DMS114 treated with DMSO at 0.1 percent for 48 hours (cell line): ENCODE data around the gene KCND2.
"Not testable (repeated sequence)": the region's sequence is repeated elsewhere in the genome, so short reads cannot be mapped to it uniquely, and the experiment has no call there.

ENCODE experiments used
- DNase-seq: peaks from one replicate; lab custom pipeline; 2025; ENCODE audit not compliant: unreplicated experiment; lab: John Stamatoyannopoulos, UW

KCND2 gene

DNA sequence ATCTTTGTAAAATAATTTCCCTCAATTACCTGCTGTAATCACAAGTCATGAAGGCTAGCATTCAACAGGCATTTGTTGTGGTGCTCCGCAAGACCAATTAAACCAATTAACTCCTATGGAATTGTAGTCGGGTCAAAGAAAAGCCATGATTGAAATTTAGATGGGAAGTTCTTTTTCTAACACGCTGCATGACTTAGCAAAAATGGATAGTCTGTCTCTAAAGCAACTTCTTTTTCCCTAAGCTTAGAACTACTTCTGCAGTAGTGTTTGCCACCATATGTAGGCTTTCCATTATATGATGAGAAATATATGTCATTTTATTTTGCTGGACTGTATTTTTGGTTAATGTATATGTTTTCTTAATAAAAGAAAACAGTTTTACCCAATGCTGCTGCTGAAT, 465.8 kb downstream of the KCND2 start:
- DNase-seq = no peak

DNA sequence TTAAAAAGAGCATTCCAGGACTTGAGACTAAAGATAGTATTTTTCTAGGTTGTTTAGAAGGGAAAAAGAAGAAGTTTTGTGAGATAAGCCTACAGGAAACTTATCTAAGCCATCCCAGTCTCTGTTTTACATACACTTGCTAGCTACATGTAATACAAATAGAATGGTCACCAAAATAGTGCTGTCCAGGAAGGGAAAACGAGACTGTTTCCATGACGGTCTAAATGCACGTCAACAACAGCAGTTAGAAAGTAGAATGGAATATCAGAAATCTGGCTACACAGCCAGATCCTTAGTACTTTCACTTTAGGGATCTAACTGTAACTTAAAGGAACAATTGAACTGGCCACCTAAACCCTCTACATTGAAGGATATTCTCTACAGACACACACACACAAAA, 467.4 kb downstream of the KCND2 start:
- no peak for DNase-seq

DNA sequence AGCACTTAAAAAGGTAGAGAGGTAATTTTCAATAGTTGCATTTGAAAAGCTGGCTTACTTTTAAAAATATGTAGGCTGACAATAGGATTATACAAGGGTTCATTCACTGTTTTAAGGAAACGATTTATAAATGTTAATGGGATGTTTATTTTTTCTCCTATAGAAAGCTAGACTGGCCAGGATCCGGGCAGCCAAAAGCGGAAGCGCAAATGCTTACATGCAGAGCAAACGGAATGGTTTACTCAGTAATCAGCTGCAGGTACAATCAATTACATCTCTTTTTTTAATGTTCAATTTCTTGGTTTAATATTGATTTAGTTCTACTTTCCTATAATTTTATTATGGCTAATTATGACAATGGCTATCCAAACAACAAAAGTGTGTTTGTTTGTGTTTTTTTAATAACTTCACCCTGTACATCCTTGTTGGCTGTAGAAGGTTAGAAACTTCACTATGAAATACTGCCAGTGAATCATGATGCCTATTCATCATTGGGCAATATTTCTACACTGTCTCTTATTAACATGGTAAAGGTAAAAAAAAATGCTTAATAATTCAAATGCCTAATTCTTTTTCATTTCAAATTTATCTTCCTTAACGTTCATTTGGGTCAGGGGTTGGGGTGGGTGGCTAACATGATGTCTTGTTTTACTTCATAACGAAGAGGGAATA, 468.5 kb downstream of the KCND2 start:
- no peak for DNase-seq

DNA sequence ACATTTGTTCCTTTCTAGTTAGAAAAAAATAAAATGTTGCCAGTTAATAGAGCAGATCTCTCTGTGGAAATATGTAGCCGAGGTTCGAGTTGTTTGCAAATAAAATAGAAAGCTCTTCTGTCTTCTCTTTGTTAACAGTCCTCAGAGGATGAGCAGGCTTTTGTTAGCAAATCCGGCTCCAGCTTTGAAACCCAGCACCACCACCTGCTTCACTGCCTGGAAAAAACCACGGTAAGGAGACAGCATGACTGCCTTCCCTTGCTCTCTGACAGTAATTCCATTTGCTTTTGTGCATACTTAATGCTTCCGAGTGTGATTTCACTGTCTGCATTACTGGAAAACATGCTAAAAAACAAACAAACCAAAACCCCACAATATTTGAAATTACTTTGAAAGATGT, 469.4 kb downstream of the KCND2 start:
- no peak for DNase-seq

DNA sequence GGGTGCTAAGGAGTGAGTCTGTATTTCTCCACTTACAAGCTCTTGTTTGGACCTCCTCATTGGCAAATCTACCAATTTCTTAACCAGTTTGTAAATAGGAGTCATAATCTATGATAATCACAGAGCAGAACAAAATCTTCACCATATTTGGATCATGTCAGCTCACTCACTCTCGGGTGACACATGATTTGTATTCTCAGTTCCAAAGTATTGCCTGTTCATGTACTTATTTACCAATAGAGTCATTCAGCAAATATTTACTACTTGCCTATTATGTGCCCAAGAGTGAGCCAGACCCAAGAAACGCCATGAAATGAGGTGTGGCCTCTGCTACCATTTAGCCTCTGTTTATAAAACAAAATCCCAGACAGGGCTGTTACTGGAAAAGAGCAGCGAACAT, 470.2 kb downstream of the KCND2 start:
- DNase-seq = no peak

DNA sequence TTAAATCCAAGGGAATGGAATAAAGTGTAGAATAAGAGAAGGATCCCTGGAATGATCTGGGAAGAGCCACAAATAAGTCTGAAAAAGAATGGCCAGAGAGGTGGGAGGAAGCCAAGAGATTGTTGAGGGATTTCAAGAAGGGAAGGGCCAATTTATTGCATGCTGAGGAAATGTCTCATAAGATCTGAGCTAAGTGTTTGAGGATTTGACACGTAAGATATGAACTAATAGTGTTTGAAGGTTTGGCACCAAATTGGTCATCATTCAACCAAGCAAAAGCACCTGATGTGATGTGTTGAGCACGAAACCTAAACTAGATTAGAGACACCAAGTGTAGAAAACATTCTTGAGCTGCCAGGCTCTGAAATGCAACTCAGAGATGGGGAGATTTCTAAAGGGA, 487.1 kb downstream of the KCND2 start:
- DNase-seq = no peak

DNA sequence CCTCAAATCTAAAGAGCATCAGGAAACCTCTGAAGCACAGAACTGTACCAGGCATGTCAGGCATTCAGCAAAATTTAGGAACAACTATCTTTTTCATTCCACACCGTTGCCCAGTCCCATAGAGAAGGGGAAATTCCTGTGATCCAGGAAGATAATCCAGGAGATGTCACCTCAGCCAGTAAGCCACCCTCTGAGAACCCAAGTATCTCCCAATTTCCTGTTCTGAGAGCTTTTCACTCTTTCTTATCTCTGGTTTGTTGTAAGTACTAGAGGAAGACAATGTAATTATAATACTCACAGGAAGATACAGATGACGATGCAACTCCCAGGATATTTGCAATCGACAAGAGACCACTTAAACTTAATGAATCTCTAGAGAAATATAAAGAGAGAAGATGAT, 487.9 kb downstream of the KCND2 start:
- no peak for DNase-seq

DNA sequence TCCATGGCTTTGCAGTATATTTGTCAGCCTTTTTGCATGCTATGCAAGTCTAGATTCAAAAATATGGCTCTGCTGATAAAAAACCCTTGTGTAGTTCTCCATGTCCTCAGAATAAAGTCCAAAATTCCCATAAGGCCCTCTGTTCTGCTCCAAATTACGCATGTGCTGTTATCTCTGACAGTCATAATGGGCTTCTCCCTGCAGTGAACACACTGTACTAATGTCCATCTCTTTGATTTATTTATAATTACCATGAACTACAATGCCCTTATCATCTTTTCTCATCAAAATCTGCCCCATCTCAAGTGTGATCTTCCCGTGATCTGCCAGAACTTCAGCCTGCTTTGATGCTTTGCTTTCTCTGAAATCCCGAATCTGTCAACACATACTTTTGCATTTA, 497.2 kb downstream of the KCND2 start:
- no peak for DNase-seq

DNA sequence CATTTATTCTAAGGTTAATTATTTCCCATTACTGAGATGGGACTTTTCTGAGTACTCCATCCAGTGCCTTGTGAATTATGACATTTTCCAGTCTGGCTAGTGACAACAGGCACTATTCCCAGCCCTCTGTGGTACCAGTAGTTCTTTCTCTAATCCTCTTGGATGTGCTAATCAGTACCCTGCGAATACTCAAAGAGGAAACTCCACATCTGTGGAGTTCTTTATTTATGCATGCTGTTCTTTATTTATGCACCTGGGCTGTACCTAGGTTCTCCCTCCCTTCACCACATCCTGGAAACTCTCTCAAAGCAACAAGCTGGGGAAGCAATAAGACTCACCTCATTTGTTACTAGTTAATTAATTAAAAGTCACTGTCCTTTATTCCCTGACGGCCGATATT, 501.5 kb downstream of the KCND2 start:
- no peak for DNase-seq

DNA sequence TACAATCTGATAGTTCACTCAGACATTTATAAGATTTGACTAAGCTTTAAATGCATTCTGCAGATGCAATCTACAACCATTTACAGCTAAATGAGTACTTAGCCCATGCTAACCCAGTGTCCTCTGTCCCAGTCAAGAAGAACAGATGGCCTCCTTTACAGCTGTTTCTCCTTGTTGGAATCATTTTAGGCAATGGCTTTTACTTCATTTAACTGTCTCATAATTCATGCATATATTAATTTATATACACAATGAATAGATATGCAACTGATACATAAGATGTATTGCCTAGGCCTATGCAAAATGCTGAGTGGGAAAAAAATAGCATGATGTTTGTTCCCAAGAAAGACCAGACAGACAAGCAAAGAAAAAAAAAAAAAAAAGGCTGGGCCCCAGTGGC, 502.8 kb downstream of the KCND2 start:
- no peak for DNase-seq

DNA sequence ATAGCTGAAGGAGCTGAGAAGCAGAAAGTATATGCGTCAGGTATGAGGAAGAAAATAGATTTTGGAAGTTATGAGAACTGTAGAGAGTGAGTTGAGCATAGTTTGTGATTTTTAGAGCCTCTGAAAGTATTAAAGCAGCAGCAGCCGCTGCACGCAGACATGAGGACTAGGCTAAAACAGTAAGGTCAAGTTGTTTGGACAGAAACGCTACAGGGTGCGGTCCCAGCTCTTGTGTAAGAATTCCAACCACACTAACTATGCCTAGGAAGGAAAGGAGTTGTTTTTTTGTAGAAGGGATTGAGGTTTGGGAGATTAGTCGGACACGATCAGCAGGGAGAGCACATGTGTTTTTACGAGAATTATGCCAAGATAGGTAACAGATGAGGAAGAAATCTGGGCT, 506.1 kb downstream of the KCND2 start:
- not testable (repeated sequence) for DNase-seq

DNA sequence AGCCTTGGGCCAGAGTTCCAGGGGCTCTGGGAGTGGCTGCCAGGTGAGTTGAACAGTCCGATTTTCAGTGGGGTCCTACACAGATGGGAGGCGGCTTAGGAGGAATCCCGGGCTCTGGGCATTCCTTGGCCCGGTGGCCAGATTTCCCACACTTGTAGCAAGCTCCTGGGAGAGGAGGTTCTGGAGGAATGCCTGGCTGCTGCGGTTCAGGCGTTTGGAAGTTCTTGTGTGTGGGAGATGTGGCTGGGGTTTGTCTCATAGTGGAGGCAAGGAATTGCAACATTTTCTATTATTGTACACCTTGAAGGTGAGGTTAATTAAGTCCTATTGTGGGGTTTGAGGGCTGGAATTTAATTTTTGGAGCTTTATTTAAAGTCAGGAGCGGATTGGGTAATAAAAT, 507.5 kb downstream of the KCND2 start:
- not testable (repeated sequence) for DNase-seq

DNA sequence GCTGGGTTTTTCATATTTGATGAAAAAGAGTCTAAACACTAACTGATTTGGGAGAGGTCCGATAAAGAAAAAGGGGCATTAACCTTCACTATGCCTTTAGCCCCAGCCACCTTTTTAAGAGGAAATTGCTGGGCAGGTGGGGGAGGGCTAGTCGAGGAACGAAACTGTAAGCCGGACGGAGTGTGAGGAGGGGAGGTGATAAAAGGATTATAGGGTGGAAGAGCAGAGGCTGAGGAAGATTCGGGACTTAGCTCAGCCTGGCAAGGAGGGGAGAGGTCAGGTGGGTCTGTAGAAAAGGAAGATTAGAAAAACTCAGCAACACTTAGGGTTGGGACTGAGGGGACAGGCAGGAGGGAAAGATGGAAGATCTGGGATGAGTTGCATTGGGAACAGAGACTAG, 508.0 kb downstream of the KCND2 start:
- no peak for DNase-seq

DNA sequence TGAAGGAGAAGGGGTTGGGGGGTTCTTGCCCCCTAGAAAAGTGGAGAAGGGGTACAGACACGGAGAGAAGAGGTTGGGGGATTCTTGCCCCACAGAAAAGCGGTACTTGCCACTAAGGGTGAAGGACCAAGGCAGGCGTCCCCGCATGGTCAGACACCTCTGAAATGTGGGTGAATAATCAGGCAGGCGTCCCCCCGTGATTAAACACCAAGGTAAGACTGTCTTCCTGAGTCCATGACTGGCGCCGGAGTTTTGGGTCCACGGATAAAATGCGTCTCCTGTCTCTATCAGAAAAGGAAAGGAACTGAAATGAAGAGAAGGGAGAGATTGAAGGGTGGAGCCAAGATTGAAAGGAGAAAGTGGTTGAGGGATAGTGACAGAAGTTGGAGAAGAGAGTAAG, 508.9 kb downstream of the KCND2 start:
- DNase-seq = not testable (repeated sequence)

DNA sequence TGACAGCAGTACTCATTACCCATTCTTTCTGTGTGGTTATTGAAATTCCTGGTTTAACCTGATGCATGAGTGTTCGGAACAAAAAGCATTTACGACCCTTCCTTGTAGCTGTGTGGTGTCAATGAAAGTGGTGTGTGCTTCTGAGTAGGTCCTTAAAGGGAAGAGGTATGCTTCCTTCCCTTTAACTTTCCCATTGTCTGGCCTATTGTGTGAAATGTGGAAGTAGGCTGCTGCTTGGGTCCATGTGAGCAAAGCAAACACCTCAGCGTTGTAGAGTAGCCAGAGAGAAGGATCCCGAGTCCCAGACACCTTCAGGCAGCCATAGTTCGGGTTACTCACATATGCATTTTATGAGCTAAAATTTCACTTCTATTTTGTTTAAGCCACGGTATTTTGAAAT, 510.3 kb downstream of the KCND2 start:
- no peak for DNase-seq

DNA sequence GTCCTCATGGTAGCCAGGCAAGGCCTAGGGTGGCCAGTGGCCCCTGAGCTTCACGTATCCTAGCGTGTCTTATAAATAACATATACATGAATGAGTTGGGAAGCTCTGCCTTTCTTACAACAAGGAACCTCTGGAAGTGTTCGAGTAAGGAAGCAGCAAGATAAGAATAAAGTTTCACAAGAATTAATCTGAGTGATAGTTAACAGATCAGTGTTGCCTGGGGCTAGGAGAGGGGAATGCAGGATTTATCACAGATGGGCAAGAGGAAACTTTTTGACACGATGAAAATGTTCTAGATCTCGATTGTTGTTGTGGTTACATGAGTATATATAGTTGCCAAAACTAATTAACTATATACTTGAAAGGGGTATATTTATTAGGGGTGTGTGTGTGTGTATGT, 510.7 kb downstream of the KCND2 start:
- no peak for DNase-seq

DNA sequence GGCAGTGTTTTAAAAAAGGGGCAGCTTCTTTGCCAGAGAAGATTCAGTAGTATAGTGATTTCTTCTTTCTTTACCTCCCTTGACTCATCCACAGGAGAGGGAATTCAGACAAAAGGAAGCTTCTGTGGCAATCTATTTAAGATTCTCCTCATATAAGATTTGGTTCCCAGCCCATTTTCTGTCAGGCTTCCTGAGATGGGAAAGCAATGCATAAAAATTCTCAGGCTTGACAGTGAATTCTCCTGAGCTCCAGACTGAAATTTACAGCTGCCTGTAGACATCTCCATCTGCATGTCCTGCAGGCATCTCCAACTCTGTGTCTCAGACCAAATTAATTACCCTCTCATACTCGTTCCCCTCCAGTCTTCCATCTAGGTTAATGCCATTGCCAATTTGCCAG, 512.1 kb downstream of the KCND2 start:
- no peak for DNase-seq

DNA sequence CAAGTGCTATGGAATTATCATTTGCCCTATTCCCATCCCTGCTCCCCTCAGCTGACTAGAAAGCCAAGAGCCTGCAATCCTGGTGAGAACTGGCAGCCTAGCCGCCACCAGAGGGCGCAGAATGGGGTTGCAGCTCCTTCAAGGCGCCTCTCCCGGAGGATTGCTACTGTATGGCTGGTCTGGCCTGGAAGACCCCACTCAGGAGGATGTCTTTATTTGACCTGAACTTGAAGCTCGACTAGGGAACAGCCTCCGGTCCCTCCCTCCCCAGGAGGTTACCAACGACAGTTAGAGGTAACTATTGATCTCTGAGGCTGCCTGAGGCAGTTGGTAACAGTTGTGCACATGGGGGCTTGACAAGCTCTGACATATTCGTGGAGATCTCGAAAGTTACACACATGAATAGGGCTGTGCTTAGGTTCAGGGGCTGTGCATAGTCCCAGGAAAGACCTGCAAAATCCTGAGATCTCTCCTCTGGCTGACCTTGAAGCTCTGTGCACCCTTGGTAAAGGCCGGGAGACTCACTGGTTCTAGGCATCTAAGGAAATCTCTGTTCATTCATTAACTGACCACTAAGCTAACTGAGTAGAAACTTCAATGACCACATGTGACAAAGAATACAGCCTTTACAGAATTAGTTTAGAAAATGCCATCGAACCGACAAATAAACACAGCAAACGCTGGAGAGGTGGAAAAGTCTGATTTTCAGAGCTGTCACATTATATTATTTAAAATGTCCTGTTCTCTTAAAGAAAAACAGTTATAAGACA, 519.3 kb downstream of the KCND2 start:
- DNase-seq = peak; percentile 43

DNA sequence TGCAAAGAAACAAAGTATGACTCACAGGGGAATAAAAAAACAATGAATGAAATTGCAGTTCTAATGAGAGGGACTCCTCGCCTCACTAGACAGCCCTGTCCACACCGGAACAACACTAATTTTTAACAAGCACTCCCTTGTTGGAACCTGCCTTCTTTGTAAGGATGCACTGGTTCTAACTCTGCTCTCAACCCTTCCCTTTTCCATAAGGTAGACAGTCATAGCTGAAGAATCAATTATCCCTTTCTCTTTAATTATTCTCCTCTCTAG, 519.8 kb downstream of the KCND2 start:
- DNase-seq = no peak

DNA sequence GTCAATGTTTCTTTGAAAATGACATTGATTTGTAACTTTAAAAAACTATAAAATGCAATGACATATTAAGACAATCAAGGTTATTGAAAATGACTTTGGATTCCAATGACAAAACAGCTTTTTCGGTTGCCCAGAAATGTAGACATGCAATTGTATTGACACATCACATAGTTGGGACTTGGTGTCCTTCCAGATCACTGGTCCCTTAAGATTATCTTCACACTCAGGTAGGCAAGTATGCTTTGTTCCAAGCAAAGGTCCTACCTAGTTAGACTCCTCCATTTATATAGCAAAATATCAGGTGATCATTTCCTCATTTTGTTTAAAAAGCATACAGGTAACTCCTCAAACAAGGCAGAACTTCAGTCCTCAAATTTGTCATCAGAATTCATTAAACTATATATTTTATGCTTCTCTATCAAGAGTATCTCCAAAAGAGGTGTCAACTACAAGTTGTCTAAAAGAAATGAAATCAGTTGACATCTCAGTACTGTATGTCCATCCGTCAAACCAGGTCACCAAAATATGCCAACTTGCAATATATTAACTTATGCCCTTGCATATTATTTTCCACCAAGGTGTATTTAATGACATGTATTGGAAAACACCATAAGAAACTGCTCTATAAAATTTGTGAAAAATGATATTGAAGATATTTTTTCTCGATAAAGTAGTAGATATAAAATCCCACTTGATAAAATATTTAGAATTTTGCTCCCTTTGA, 520.4 kb downstream of the KCND2 start:
- no peak for DNase-seq

DNA sequence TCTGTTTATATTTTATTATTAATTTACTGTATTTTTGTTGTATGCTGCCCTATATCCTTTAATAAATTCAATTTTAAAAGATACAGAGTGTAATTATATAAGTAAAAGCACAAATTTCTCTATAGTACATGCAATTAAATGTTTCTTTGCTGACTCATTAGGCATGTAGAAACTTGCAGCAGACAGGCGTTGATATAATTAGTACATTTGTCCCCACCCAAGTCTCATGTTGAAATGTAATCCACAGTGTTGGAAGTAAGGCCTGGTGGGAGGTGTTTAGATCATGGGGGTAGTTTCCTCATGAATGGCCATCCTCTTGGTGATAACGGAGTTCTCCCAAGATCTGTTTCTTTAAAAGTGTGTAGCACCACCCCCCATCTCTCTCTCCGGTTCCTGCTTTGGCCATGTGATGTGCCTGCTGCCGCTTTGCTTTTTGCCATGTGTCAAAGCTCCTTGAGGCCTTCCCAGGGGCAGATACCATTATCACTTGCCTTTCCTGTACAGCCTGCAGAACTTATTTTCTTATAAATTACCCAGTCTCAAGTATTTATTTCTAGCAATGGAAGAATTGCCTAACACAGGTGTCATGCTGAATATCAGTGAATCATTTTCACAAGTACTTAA, 521.2 kb downstream of the KCND2 start:
- DNase-seq = no peak

DNA sequence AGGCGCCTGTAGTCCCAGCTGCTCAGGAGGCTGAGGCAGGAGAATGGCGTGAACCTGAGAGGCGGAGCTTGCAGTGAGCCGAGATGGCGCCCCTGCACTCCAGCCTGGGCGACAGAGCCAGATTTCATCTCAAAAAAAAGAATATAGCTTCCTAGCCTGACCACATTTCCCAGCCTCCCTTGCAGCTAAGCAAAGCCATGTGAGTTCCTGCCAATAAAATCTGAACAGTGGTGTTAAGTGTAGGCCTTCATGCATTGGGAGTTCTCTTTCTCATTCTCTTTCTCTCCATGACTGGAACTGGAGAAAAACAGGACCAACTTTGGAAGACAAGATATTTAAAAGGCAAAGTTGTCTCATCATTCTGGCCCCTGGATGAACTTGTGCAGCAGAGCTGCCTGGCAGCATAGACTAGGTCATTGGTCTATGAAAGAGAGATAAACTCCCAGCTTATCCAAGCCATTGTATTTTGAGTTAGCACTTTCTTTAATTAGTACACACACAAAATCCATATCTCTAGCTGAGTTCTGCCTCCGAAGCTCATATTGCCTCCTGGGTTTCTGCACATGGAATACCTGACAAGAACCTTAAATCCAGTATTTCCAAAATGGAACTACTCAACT, 524.2 kb downstream of the KCND2 start:
- DNase-seq = no peak
